IPS-18c (cell line): ENCODE measurements around the gene ZBED1.
"Not testable (repeated sequence)": the region's sequence is repeated elsewhere in the genome, so short reads cannot be mapped to it uniquely, and the experiment has no call there.

Source experiments
- H3K4me3 ChIP-seq: 2 replicates; pipeline ENCODE4 v1.7.0; 2013; ENCODE audit warnings: low read depth, mild to moderate bottlenecking, low read length, moderate library complexity; ENCODE audit not compliant: insufficient read depth
- H3K9me3 ChIP-seq: one replicate; pipeline ENCODE4 v1.6.1; 2013; ENCODE audit warnings: mild to moderate bottlenecking, low read length, moderate library complexity; ENCODE audit not compliant: control insufficient read depth, insufficient read depth

Gene ZBED1

GRCh38 chrX:2523911-2524310 is 23.1 kb upstream of the ZBED1 start:
- Histone ChIP-seq H3K9me3 (peaks cover 6% of the 10 kb centered on the region), H3K4me3 (no peak overlapping the region)

GRCh38 chrX:2521927-2522386 is 21.2 kb upstream of the ZBED1 start:
- H3K9me3 ChIP-seq: peaks cover 3% of the 10 kb centered on the region
- no peak overlapping the region for H3K4me3 ChIP-seq

DNA sequence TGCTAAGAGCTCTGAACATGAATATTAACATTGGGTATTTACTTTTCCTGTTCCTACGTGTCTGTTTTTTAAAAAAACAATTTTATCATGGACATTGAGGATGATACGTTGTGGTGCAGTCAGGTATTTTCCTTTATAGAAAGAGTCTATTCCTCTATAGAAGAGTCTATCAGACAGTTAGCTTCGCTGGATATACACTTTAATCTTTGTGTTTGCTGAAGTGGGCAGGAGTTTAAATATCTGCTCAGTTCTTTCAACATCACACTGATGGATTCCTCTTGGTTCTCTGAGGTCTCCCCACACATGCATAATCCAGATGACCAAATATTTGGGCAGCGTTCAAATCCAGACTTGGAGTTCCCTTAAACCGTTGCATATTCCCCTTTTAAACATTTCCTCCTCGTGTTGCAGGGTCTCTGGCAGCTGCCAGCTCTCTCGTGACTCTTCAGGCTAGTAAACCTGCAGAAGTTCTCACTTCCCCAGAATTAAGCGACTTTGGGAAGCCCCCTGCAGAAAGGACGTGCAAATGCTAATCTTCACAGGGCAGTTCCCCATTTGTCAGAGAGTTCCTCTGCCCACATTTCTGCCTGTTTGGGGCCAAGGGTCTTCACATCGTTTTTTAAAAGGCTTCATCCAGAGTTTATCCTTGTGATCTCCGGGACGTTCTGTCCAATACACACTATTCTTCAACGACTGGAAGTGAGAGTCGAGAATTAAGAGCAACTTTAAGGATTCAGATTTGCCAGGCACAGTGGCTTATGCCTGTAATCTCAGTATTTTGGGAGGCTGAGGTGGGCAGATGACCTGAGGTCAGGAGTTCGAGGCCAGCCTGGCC is 20.5 kb upstream of the ZBED1 start:
- Histone ChIP-seq H3K9me3 (no peaks in the 10 kb centered on the region), H3K4me3 (no peak overlapping the region)

- Histone ChIP-seq H3K4me3 (no peak overlapping the region), H3K9me3 (no peaks in the 10 kb centered on the region)
These were observed 19.8 kb upstream of the ZBED1 start for GRCh38 chrX:2520539-2520938.

GRCh38 chrX:2519638-2520037 is 18.9 kb upstream of the ZBED1 start:
- not testable (repeated sequence) for H3K4me3 ChIP-seq, H3K9me3 ChIP-seq

- H3K4me3 ChIP-seq: no peak overlapping the region
These were observed 16.3 kb upstream of the ZBED1 start for GRCh38 chrX:2517055-2517454.

DNA sequence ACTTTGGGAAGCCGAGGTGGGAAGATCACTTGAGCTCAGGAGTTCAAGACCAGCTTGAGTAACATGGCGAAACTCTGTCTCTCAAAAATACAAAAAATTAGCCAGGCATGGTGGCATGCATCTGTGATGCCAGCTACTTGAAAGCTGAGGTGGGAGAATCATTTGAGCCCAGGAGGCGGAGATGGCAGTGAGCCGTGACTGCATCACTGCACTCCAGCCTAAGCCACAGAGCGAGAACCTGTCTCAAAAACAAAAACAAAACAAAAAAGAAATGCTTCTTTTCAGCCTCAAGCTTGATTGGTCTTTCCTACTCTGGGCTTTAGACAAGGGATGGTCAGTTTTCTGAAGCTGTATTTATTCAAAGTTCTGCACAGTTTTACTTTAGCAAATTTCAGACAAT is 15.8 kb upstream of the ZBED1 start:
- no peaks in the 10 kb centered on the region for H3K9me3 ChIP-seq

More at GRCh38 chrX:2517055-2517454, 16.3 kb upstream of the ZBED1 start:
- no peaks in the 10 kb centered on the region for H3K9me3 ChIP-seq

GRCh38 chrX:2514131-2514530 is 13.4 kb upstream of the ZBED1 start:
- H3K9me3 ChIP-seq: no peaks in the 10 kb centered on the region
- H3K4me3 ChIP-seq: no peak overlapping the region

More for the DNA sequence above, 15.8 kb upstream of the ZBED1 start:
- H3K4me3 ChIP-seq: no peak overlapping the region

DNA sequence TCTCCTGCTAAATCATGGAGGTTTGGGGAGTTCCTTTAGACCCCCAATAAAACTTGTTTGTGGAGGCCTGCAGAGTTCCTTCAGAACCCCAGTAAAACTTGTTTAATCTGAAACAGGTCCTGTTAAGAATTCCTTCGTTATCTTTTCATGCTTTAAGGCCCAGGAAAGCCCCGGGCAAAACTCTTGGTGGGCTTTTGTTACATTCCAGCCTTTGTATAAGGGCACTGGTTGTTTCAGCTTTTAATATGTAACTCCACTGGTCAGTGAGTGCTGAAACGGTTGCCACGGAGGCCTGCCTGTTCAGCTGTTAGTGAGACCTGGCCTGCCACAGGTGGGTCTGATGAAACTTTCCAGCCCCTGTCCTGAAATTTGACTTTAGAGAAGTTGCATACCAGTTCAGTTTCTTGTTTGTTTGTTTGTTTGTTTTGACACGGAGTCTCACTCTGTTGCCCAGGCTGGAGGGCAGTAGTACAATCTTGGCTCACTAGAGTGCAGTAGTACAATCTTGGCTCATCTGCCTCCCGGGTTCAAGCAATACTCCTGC is 12.4 kb upstream of the ZBED1 start:
- no peak overlapping the region for H3K4me3 ChIP-seq

GRCh38 chrX:2512501-2512900 is 11.7 kb upstream of the ZBED1 start:
- Histone ChIP-seq H3K9me3 (no peaks in the 10 kb centered on the region), H3K4me3 (no peak overlapping the region)

More for the DNA sequence above, 12.4 kb upstream of the ZBED1 start:
- no peaks in the 10 kb centered on the region for H3K9me3 ChIP-seq

DNA sequence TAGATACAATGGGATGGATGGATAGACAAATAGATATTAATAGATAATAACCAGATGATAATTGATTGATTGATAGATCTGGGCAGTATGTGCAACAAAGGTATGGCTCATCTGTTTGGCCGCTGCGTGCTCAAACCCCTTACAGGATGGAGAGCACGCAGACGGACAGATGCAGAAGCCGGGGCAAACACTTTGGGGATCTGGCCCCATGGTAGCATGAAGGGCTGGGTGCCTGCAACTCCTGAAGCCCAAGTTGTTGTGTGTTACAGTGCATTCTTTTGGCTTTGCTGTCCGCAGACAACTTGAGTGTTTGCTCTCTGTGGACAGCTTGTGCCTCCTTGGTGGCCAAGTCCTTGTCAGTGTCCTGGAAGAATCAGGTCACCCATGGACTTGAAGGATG is 10.6 kb upstream of the ZBED1 start:
- no peaks in the 10 kb centered on the region for H3K9me3 ChIP-seq
- no peak overlapping the region for H3K4me3 ChIP-seq

- H3K4me3 ChIP-seq: no peak overlapping the region
These were observed 8.0 kb upstream of the ZBED1 start for GRCh38 chrX:2508648-2509335.

GRCh38 chrX:2507904-2508627 is 7.3 kb upstream of the ZBED1 start:
- no peaks in the 10 kb centered on the region for H3K9me3 ChIP-seq
- no peak overlapping the region for H3K4me3 ChIP-seq

More at GRCh38 chrX:2508648-2509335, 8.0 kb upstream of the ZBED1 start:
- H3K9me3 ChIP-seq: no peaks in the 10 kb centered on the region

DNA sequence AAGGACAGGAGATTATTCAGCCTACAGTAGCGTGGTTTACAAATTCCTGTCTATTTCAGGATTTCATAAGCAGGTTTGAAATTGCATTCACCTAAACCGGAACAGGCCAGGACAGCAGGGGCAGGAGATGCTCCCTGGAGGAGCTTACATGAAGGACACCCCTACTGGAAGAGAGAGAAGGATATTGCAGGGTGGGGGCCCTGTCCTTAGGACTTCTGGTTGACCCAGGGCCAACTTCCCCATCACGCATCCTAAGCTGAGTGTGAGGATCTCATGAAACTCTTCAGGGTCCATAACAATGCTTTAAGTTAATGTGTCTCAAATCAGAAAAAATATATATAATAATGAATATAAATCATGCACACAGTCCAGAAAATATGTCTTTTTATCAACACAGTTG is 6.4 kb upstream of the ZBED1 start:
- H3K4me3 ChIP-seq: no peak overlapping the region

GRCh38 chrX:2505341-2505740 is 4.6 kb upstream of the ZBED1 start:
- H3K9me3 ChIP-seq, H3K4me3 ChIP-seq: not testable (repeated sequence)

More for the DNA sequence above, 6.4 kb upstream of the ZBED1 start:
- no peaks in the 10 kb centered on the region for H3K9me3 ChIP-seq

GRCh38 chrX:2504706-2505332 is 4.0 kb upstream of the ZBED1 start:
- Histone ChIP-seq H3K9me3 (no peaks in the 10 kb centered on the region), H3K4me3 (no peak overlapping the region)
